Lower leg skin (tissue), 4 donors: Measurements from ENCODE around the gene GPR162. TPM values are rescaled to one million over a fixed set of nuclear protein-coding genes. Genes with fewer than 3 reads are reported as not detected.

Source experiments
- DNase-seq, 2 donors: peaks; one replicate each; pipeline ENCODE4 v3.0.0-alpha.2; 2019; ENCODE audit warnings: low spot score in 2 of 2
- H3K4me3 ChIP-seq: fragments of 200-600 bp; sonication (generic); 2 replicates; pipeline ENCODE4 v1.5.1; 2017; ENCODE audit warnings: mild to moderate bottlenecking, low read depth; ENCODE audit not compliant: poor library complexity, severe bottlenecking
- POLR2A ChIP-seq, 2 donors: fragments of 450-650 bp; IDR thresholded peaks; one replicate each; pipeline ENCODE4 v1.6.1; 2016 to 2017; ENCODE audit warnings: antibody characterized with exemption in 2 of 2, mild to moderate bottlenecking in 1 of 2, moderate library complexity in 1 of 2
- whole genome bisulfite sequencing, 2 donors: methylation state at CpG; one replicate each; pipeline ENCODE4 v1.1.5; 2018; 5-methylcytosine and 5-hydroxymethylcytosine counted together
- intact Hi-C: fragments of 100-400 bp; cut with DNase I; formaldehyde crosslinking; loops from one replicate; pipeline ENCODE4 v1.15.0; 2023; ENCODE audit warnings: low total_unique reads
- total RNA-seq, 4 donors: library from RNA; depleted of rRNA; stranded (reverse); fragments of >200 nt; gene quantifications; one replicate each; pipeline ENCODE4 v1.1.0, GENCODE V29; 2016
- TF ChIP-seq, protein P1 (sequence below), 3 donors: fragments of 450-650 bp; IDR thresholded peaks; one replicate each; pipeline ENCODE4 v1.5.1; 2016; ENCODE audit warnings: antibody characterized with exemption in 3 of 3, mild to moderate bottlenecking in 3 of 3, moderate library complexity in 2 of 3

GPR162 gene
- total RNA-seq, 4 donors from 2014 or later: 0.65 to 1.4 (median 1.3) TPM; not detected in 1

DNA sequence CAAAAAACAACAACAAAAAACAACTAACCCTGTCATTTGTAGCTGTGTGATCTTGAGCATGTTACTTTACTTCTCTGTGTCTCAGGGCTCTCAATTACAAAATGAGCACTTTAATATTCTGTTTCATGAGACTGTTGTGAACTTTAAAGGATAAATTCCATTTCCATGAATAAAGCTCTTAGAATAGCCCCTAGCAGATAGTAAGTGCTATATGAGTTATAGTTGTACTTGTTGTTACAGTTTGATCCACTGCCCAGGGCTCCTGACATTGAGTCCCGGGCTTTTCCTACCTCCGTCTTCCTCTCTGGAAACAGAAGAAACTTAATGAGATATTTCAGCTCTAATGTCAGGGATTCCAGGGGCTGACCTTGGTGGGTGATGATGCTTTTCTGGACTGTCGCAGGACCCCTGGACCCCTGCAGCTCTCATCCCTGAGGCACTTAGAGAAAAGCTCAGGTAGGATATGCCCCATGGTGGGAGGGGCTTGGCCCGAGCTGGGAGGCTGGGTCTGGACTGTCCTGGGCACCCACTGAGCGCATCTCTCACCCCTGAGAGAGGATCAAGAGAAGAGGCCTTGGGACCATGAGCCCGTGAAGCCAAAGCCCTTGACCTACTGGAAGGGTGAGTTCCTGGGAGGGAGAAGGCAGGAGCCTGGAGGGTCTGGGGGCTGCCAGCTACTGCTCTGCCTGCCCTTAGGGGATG lies 11.7 kb downstream of the GPR162 start:
- no peak for DNase-seq
- 82 to 88% methylated on average over 4 to 6 of the region's 6 CpGs for WGBS, 2 donors
- intact Hi-C loops: no loop called here
- TF ChIP-seq, protein P1, sequence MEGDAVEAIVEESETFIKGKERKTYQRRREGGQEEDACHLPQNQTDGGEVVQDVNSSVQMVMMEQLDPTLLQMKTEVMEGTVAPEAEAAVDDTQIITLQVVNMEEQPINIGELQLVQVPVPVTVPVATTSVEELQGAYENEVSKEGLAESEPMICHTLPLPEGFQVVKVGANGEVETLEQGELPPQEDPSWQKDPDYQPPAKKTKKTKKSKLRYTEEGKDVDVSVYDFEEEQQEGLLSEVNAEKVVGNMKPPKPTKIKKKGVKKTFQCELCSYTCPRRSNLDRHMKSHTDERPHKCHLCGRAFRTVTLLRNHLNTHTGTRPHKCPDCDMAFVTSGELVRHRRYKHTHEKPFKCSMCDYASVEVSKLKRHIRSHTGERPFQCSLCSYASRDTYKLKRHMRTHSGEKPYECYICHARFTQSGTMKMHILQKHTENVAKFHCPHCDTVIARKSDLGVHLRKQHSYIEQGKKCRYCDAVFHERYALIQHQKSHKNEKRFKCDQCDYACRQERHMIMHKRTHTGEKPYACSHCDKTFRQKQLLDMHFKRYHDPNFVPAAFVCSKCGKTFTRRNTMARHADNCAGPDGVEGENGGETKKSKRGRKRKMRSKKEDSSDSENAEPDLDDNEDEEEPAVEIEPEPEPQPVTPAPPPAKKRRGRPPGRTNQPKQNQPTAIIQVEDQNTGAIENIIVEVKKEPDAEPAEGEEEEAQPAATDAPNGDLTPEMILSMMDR (IDR thresholded peaks at IDR 0.05): no peak
- TF ChIP-seq POLR2A (IDR thresholded peaks at IDR 0.05): no peak
- H3K4me3 ChIP-seq: no peak overlapping the region

GRCh38 chr12:6834254-6834653 lies 12.6 kb downstream of the GPR162 start:
- DNase-seq: no peak
- WGBS, 2 donors: 52 to 64% methylated on average over 1 of the region's 1 CpG
- intact Hi-C loops: no loop called here
- H3K4me3 ChIP-seq: no peak overlapping the region
- no peak for TF ChIP-seq POLR2A (IDR thresholded peaks at IDR 0.05)
- TF ChIP-seq, protein P1 (IDR thresholded peaks at IDR 0.05): no peak

- H3K4me3 ChIP-seq: no peak overlapping the region
- TF ChIP-seq, protein P1 (IDR thresholded peaks at IDR 0.05): no peak
- TF ChIP-seq POLR2A (IDR thresholded peaks at IDR 0.05): no peak
- intact Hi-C loops: no loop called here
- 76 to 90% methylated on average over 5 of the region's 5 CpGs for WGBS, 2 donors
- no peak for DNase-seq
Measured at GRCh38 chr12:6834873-6835272, 13.3 kb downstream of the GPR162 start.

DNA sequence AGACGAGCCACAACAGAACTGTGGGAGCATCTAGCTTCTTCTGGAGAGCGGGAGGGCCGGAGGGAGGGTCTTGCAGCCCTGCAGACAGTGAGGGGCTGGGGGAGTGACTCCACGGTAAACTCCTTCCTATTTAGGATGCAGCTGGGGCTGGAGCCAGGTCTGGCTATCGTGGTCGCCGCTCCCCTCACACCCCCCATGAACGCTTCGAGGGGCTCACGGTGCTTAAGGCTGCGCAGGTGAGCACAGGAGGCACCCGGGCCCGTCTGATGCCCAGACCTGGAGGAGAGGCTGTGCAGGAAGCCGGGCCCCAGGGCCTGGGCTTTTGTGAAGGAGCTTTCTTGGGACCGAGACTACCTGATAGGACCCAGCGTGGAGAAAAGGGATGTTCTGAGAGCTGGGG lies 15.2 kb downstream of the GPR162 start:
- intact Hi-C loops: no loop called here
- WGBS, 2 donors: 79 to 86% methylated on average over 9 to 16 of the region's 16 CpGs
- no peak overlapping the region for H3K4me3 ChIP-seq
- DNase-seq: no peak
- TF ChIP-seq POLR2A (IDR thresholded peaks at IDR 0.05): no peak
- TF ChIP-seq, protein P1 (IDR thresholded peaks at IDR 0.05): no peak

- H3K4me3 ChIP-seq: no peak overlapping the region
- no peak for DNase-seq
- intact Hi-C loops: no loop called here
- TF ChIP-seq POLR2A (IDR thresholded peaks at IDR 0.05): no peak
- TF ChIP-seq, protein P1 (IDR thresholded peaks at IDR 0.05): no peak
- WGBS, 2 donors: 90 to 96% methylated on average over 21 to 25 of the region's 26 CpGs
Measured at GRCh38 chr12:6837370-6838060, 15.9 kb downstream of the GPR162 start.
